Dedifferentiated amniotic fluid mesenchymal stem cell (primary cell): ENCODE measurements around the gene OFD1.
"Not testable (repeated sequence)": the region's sequence is repeated elsewhere in the genome, so short reads cannot be mapped to it uniquely, and the experiment has no call there.

Experiments used
- DNase-seq: peaks from one replicate; pipeline ENCODE4 v3.0.0-alpha.2; 2016; ENCODE audit errors: extremely low spot score

OFD1 gene

DNA sequence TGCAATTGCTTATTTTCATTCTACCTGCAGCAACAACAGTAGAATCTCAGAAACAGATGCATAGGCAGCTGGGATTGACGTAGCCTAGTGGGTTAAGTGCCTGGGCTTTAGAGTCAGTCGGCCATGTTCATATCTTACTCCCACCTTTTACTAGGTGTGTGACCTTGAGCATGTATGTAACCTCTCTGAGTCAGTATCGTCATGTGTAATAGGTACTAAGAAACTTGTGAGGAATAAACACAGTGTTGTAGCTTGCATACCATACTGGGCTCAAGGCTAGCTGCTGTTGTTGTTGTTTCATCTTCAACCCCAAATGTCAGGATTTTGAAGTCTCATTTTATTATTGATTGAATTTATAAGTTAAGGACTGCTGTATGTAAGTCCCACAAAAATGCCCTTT is 31.4 kb upstream of the OFD1 start:
- DNase-seq, result no peak

DNA sequence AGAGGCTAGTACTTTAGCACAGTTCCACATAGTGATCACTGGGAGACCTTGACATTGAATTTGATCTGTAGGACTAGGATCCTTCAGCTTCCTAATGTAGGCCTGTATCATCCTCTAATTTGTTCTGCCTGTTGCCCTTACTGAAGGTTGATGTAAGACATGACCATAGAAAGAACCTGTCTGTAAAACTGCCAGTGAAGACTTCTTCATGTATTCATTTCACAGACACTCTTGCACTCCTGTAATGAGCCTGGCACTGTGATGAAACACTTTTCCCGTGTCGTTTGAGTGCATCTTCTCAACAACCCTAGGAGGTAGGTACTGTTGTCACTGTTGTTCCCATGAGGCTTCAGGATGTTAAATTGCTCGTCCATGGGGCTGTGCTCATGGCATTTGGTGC is 31.0 kb upstream of the OFD1 start:
- no peak for DNase-seq

DNA sequence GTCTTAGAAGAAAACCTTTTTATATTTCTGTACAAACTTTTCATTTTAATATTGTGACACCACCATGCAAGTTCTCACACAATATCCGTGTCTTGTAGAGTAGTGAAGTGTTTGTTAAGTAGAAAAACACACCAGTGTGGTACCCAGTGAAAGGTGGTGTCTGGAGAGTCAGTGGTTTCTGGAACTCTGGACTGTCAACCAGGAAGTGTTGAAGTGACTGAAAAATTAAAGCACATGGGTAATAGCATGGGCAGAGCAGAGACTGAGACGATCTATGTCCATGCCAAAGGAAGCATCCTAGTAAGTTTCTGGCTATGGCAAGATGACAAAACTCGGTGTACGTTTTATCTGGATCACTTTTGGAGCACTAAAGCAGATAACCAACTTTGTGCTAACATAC is 23.4 kb upstream of the OFD1 start:
- no peak for DNase-seq

DNA sequence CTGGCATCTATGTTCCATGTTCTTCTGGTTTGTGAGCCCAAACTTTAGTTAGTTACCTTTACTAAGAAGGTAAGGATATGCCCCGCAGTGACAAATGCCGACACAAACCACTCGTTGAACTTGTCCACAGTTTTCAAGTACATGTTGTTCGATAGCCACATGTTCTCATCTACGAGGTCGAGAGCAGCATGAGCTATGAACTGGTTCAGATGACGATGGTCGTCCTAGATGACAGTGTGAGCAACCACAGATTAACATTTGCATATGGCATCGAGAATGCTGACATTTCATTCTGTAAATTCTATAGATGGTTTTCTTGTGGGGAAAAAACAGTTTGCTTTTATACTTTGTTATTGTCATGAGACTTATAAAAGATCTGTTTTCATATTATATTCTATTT is 18.1 kb upstream of the OFD1 start:
- DNase-seq, result no peak

DNA sequence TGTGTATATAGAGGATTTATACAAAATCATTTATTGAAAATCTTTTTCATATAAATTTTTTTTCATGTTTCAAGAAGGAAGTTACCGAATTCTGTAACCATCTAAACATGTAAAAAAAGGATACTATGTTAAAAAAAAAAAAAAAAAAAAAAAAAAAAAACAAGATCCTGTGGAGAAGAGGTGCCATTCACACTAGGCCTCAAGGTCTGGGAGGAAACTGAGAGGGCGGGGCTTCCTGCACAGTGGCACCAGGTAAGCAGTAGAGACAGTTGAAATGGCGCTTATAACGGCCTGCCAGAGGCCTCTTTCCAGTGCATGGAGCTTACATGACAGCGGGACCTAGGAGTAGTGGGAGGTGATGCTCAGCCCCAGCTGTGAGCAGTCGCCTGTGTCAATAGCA is 17.6 kb upstream of the OFD1 start:
- no peak for DNase-seq

DNA sequence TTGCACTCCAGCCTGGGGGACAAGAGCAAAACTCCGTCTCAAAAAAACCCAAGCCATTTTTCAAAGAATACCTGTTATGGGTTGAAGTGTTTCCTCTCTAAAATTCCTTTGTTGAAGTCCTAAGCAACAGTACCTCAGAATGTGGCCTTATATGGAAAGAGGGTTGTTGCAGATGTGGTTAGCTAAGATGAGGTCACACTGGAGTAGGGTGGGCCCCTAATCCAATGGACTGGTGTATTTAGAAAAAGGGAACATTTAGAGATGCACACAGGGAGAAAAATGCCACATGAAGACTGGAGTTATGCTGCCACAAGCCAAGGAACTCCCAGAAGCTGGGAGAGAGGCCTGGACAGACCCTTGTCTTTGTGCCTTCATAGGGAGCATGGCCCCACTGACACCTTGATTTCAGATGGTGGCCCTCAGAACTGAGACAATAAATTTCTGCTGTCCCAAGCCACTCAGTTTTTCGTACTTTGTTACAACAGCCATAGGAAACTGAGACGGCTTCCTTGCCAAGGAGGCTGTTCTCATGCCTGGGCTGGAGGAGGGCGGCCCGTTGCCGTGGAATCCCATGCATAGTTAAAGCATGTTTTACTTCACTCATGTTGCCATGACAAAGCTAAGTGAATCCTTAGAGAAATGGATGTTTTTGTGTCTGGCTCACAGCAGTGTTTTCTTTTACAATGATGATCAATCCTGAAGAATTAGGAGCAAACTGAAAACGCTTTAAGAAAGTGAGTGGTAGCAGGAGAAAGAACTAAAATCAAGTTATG is 16.7 kb upstream of the OFD1 start:
- peak; percentile 39 for DNase-seq

DNA sequence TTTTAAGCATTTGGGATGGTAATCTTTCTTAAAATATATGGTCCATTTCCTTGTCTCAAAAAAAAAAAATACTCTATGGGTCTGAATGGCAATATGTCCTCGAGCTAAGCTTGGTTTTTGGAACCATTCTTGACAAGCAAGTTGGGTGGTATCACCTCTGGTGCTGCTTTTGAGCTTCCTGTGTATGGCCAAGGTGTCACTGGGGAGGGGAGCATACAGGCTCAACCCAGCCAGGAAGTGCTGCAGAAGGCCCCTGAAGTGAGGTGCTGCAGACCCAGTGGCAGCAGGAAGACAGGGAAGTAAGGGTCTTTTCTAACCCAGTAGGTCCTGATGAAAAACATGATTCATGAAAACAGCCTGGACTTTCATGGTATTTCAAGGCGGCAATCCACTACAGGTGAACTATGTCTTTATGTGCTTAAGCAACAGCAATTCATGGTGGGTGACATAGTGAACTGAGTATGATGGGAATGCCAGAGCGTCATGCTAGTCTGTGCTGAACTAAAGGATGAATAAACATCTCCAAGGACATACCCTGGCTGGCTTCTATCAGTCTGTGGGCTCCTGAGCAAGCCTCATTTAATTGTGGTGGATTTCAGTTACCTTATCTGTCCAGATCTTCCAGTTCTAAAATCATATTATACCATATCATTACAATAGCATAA is 15.2 kb upstream of the OFD1 start:
- no peak for DNase-seq

DNA sequence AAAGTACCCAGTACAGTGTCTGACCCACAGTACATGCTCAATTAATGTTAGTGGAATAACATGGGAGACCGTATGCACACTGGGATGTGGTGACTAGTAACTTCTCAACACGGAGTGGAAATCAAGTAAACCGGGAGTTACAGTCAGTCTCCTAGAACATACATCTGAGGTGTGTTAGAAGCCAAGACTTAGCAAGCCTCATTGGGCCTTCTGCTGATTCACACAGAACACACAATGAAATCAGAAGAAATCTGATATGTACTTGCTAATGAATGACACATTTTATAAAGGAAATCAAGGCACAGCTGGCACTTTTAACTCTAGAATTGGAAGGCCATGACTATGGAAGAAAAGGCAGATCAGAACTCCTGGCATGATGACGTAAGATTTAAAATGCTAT is 13.2 kb upstream of the OFD1 start:
- DNase-seq, result no peak

DNA sequence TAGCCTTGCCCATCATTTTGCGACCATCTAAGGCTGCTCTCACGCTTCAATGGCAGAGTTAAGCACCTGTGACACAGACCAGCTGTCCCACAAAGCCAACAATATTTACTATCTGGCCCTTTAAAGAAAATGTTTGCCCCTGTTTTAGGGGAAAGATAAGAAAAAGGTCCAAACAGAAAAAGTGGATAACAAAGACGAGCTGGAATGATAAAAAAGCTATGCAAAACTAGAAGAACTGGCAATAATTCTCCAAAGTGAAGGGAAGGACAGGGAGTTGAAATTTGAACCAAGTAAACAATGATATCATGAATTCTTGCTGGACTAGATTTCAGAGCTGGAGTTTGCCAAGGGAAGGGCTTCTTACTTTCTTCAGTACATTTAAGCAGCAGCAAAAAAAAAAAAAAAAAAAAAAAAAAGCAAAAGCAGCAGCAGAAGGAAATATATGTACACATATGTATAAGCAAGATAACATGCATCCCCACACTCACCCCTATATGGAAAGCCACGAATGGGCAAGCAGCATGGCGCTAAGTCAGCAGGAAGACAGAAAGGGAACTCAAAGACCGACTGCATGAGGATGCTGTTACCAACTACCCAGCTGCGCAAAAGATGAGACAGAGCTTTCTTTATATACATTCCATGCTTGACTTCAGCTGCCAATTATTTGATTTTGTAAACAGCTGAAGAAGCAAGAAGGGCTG is 12.6 kb upstream of the OFD1 start:
- DNase-seq, result peak; percentile 52

DNA sequence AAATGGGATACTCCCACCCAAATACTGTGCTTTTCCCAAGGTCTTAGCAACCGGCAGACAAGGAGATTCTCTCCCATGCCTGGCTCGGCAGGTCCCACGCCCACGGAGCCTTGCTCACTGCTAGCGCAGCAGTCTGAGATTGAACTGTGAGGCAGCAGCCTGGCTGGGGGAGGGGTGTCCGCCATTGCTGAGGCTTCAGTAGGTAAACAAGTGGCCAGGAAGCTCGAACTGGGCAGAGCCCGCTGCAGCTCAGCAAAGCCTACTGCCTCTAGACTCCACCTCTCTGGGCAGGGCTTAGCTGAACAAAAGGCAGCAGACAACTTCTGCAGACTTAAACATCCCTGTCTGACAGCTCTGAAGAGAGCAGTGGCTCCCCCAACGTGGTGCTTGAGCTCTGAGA is 9.7 kb upstream of the OFD1 start:
- not testable (repeated sequence) for DNase-seq

DNA sequence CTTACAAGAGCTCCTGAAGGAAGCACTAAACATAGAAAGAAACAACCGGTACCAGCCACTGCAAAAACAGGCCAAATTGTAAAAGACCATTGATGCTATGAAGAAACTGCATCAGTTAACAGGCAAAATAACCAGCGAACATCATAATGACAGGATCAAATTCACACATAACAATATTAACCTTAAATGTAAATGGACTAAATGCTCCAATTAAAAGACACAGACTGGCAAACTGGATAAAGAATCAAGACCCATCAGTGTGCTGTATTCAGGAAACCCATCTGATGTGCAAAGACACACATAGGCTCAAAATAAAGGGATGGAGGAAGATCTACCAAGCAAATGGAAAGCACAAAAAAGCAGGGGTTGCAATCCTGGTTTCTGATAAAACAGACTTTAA is 8.0 kb upstream of the OFD1 start:
- DNase-seq, result not testable (repeated sequence)

DNA sequence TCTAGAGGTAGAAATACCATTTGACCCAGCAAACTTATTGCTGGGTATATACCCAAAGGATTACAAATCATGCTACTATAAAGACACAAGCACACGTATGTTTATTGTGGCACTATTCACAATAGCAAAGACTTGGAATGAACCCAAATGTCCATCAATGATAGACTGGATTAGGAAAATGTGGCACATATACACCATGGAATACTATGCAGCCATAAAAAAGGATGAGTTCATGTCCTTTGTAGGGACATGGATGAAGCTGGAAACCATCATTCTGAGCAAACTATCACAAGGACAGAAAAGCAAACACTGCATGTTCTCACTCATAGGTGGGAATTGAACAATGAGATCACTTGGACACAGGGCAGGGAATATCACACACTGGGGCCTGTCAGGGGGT is 4.0 kb upstream of the OFD1 start:
- DNase-seq, result not testable (repeated sequence)

DNA sequence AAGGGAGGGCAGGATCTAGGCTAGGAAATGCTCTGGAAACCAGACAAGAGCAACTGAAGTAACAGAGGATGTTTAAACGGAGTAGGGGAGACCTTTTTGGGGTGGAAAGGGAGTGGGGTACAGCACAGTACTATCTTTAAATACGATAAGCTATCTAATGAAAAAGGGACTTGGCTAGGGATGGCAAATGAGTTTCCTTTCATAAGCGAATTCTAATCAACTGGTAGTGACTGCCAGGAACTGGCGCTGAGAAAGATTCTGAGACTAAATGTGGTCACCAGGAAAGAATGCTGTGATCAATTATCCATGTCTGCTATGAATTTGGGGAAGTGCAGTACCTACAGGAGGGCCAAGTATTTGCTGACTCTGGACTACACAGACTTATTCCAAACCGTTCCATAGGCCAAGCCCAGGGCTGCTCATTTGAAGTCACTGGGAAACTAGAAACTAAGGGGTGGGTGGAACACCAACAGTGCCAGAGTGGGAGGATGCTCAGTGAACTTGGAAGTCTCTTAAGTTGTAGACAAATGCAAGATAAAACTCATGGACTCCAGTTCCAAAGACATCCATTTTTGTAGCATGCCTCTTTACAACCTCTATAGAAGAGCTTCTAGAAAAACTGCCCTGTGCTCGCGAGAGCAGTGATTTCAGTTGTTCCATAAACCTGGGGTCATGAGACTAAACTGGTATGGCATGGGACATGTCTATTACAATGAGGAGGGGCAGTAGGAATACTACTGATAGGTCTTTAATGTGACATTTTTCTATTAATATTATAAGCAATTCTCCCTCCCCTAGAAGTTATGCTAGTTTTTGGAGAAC is 2.1 kb upstream of the OFD1 start:
- no peak for DNase-seq

DNA sequence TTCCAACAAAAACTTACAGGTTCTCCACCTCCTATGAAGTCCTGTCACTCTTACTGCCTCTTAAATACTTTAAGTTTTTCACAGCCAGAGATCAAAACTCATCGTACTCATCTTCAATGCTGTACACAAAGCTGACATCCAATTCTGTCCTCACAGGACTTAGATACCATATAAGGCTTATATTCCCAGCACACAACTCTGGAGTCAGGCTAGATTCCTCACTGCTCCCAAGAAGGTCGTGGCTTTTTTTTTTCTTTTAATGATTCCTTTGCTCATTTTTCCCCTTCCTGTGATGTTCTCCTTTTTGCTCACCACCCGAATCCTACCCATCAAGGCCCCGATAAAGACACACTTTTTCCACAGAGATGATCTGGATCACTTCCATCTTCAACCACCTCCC is 1.0 kb upstream of the OFD1 start:
- no peak for DNase-seq

DNA sequence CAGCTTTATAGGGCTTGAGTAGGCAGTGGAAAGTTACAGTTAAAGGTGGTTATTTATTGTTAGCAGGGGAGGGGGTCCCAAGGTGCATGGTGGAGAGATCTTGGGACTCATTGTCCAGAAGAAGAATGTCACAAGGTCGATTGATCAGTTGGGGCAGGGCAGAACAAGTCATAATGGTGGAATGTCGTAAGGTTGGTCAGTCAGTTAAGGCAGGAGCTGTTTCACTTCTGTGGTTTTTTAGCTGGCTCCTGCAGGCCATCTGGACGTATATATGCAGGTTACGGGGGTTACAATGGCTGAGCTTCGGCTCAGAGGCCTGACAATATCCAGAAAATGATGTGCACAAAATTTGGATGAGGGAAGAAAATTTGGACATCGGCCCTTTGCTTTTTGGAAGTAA is 7.1 kb downstream of the OFD1 start:
- no peak for DNase-seq

DNA sequence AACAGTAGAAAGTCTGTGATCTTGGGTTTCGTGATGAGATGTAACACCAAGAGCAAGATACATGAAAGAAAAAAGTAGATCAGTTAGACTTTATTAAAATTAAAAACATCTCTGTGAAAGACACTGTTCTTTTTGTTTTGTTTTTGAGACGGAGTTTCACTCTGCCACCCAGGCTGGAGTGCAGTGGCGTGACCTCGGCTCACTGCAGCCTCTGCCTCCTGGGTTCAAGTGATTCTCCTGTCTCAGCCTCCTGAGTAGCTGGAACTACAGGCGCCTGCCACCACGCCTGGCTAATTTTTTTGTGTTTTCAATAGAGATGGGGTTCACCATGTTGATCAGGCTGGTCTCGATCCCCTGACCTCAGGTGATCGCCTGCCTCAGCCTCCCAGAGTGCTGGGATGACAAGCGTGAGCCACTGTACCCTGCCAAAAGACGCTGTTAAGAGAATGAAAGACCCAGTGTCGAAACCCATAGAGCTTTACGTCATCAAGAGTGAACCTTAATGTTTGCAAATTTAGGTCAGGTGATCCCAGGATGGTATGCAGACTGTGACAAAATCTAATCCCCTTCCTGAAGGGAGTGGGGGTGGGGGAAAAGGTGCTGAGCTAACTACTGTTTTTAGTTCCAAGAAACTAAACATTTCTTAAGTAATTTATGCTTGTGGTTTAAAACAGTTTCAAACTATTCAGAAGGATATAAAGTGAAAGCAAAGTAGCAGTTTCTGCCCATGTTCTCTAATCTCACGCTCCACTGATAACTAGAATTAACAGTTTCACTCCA is 8.0 kb downstream of the OFD1 start:
- no peak for DNase-seq

DNA sequence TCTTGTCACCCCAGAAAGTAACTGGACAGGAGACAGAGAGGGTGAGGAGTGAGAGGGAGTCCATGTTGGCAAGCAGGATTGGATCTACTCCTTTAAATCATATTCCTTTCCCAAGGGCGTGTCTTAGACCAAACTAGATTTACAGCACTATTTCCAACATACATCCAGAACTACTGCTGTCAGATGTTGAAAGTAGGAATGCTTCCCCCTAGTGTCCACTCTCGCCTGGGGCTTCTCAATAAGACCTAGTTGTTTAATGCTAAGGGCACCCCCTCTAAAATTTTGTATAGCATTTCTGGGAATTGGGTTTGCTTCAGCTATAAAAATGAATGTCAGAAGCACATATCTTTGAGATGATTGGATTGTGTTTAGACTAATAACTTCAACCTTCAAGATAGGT is 13.3 kb downstream of the OFD1 start:
- DNase-seq, result peak; percentile 33

DNA sequence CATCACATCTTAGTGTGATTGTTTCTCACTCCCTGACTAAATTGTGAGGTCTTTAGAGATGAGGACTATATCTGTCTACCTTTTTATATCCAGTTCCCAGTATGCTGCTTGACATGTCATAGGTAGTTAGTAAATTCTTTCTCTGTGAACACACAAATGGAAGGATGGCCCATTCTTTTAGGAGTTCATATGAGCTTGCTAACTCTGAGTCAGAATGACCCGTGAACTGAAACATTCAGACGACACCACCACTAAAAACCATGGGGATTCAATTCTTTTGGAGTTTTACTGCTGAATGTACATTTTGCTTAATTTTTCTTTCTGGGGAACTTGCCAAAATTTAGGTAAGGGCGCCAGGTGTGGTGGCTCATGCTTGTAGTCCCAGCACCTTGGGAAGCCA is 13.9 kb downstream of the OFD1 start:
- DNase-seq, result no peak

DNA sequence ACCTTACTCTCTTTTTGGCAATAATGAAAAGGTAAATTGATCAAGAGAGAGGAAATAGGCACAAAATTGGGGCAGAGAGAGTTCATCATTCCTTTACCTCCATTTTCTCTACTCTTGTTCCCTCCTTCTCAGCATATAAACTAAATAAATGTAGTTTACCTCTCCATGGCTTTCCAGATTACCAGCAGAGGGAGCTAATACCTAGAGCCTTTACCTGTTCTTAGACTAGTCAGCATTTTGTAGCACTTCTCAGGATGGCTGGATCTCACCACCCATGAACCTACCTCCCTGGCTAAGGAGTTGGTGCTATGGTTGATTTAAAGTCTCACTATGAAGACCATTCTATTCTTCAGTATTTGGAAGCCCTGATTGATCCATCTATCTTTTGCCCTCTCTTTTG is 15.7 kb downstream of the OFD1 start:
- DNase-seq, result no peak

DNA sequence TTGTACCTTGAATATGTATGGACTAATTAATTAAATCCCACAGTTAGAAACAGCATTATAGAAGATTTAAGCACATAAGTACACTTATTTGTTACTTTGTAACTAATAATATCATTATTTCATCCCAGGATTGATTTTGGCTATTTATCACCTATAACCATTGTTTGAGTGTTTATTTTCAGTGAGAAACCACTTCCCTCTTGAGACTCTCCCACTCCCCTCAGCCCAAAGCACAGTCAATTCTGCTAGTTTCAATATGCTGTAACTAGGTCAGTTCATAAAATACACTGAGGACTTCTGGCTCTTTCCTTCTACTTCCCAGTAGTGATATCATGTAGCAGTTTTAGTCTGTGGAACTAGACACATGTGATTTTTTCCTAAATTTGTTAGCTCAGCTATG is 16.3 kb downstream of the OFD1 start:
- no peak for DNase-seq

DNA sequence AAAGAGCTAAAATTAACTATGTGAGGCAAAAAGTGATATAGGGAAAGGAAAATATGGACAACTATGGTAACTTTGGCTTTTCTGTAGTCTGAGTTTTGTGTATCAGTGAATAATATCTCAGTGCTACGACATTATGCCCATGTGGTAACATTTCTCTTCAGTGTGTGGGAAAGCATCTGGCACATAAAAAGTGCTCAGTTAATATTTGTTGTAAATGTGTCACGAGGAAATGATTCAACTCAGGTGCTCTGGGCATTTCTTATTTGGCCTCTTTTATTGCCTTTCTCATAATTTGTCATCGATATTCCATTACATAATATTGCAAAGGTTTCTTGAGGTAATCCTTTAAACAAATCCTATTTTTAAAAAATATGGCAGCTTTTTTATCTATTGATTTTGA is 17.6 kb downstream of the OFD1 start:
- no peak for DNase-seq
